ENCODE measurements around the gene ZBTB24. TPM values are rescaled to one million over a fixed set of nuclear protein-coding genes. Genes with fewer than 3 reads are reported as not detected.
A peak's percentile ranks its signal among the peaks of the same experiment; 100 is the strongest.

The ZBTB24 gene
- total and polyA plus RNA-seq, 4 donors, result 1.2 to 3.9 (median 2.2) TPM

DNA sequence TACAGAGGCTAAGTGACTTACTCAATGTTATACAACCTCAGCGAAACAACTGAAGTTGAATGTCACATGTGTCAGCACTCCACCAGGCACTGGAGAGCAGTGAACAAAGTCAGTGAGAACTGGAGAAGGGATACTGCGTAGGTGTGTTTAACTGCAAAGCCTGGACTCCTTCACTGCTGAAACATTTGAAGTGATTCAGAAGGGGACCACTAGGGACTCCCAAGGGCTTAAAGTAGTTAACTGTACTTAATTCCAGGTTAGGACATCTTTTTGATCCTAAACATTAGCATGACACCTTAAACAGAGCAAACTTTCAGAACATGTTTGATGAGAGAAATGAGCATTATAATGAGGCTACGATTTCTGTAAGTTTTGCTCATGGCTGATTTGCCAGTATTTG is 45.0 kb upstream of the ZBTB24 start:
- Histone ChIP-seq H3K9me3 (ENCODE audit: control insufficient read depth in 4 of 4, low read length in 3 of 4) (no peaks in the 10 kb centered on the region), H3K9ac (ENCODE audit: low read depth in 1 of 2, low read length in 2 of 2) (no peak overlapping the region), H3K27me3 (ENCODE audit: control insufficient read depth in 4 of 4, insufficient read depth in 4 of 4, low read length in 3 of 4) (no peaks in the 10 kb centered on the region), H3K4me3 (ENCODE audit: low read depth in 1 of 3, low read length in 3 of 3) (no peak overlapping the region), H3K27ac (ENCODE audit: low read depth in 1 of 2, low read length in 2 of 2) (no peak overlapping the region), H3K4me1 (ENCODE audit: control insufficient read depth in 4 of 4, insufficient read depth in 4 of 4, low read length in 3 of 4) (no peaks in the 10 kb centered on the region), H3K36me3 (ENCODE audit: control insufficient read depth in 4 of 4, insufficient read depth in 3 of 4, low read depth in 1 of 4, low read length in 3 of 4) (no peaks in the 10 kb centered on the region)
- TF ChIP-seq RXRA (IDR thresholded peaks at IDR 0.05), result no peak
- no peak for TF ChIP-seq TAF1 (conservative IDR thresholded peaks at IDR 0.05)
- TF ChIP-seq, protein P1, sequence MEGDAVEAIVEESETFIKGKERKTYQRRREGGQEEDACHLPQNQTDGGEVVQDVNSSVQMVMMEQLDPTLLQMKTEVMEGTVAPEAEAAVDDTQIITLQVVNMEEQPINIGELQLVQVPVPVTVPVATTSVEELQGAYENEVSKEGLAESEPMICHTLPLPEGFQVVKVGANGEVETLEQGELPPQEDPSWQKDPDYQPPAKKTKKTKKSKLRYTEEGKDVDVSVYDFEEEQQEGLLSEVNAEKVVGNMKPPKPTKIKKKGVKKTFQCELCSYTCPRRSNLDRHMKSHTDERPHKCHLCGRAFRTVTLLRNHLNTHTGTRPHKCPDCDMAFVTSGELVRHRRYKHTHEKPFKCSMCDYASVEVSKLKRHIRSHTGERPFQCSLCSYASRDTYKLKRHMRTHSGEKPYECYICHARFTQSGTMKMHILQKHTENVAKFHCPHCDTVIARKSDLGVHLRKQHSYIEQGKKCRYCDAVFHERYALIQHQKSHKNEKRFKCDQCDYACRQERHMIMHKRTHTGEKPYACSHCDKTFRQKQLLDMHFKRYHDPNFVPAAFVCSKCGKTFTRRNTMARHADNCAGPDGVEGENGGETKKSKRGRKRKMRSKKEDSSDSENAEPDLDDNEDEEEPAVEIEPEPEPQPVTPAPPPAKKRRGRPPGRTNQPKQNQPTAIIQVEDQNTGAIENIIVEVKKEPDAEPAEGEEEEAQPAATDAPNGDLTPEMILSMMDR (IDR thresholded peaks at IDR 0.05; ENCODE audit: low read depth, low read length, missing input control), result no peak
- TF ChIP-seq FOXA2 (IDR thresholded peaks at IDR 0.05), result no peak
- TF ChIP-seq EGR1 (IDR thresholded peaks at IDR 0.05; ENCODE audit: low read depth in 2 of 2), result no peak
- TF ChIP-seq SP1 (IDR thresholded peaks at IDR 0.05), result no peak
- no peak for TF ChIP-seq HNF4A (conservative IDR thresholded peaks at IDR 0.05)
- TF ChIP-seq HNF4G (IDR thresholded peaks at IDR 0.05), result no peak
- no peak for DNase-seq (ENCODE audit: low spot score)
- 92% methylated on average over 3 of the region's 3 CpGs for WGBS

DNA sequence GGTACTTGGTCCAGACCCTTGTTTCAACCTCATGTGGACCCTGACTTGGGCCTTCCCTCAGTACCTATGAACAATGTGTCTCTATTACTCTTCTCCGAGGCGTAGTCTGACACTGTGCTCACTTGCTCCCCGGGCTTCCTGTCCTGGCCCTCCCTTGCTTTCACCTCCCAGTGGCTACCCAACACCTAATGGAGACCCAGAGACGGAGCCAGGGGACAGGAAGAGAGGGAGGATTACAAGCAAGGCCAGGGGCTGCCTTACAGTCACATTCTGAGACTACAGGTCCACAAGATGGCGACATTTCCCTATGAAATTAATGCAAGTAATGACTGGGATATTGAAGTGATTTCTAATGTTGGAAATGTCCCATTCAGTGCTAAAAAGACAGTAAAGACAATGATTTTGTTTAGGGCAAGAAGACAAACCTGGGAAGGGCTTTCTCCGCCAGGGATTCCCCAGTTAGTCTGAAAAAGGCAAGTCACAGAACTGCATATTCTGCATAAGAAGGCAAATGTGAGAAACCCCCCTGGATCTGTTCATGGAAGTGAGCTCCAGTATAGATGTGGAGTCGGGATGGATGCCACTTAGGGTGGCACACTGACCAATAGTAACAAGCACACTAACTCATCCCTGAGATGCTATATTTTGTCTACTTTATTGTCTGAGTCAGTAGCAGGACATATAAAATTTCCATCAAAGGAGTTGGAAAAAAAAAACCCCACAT is 44.0 kb upstream of the ZBTB24 start:
- no peaks in the 10 kb centered on the region for H3K27me3 ChIP-seq (ENCODE audit: control insufficient read depth in 4 of 4, insufficient read depth in 4 of 4, low read length in 3 of 4)
- no peak overlapping the region for H3K9ac ChIP-seq (ENCODE audit: low read depth in 1 of 2, low read length in 2 of 2)
- H3K9me3 ChIP-seq (ENCODE audit: control insufficient read depth in 4 of 4, low read length in 3 of 4), result no peaks in the 10 kb centered on the region
- H3K4me3 ChIP-seq (ENCODE audit: low read depth in 1 of 3, low read length in 3 of 3), result no peak overlapping the region
- peak; percentile 35 for DNase-seq (ENCODE audit: low spot score)
- WGBS, result 65% methylated on average over 7 of the region's 7 CpGs
- H3K4me1 ChIP-seq (ENCODE audit: control insufficient read depth in 4 of 4, insufficient read depth in 4 of 4, low read length in 3 of 4), result no peaks in the 10 kb centered on the region
- TF ChIP-seq, protein P1 (IDR thresholded peaks at IDR 0.05; ENCODE audit: low read depth, low read length, missing input control), result peak; percentile 54
- TF ChIP-seq JUND (IDR thresholded peaks at IDR 0.05) (no peak), RAD21 (IDR thresholded peaks at IDR 0.05) (peak; percentile 82 to 89), GABPA (IDR thresholded peaks at IDR 0.05 in 1 of 2, conservative IDR thresholded peaks at IDR 0.05 in 1 of 2) (no peak), HNF4G (IDR thresholded peaks at IDR 0.05) (no peak)
- TF ChIP-seq, protein P2, sequence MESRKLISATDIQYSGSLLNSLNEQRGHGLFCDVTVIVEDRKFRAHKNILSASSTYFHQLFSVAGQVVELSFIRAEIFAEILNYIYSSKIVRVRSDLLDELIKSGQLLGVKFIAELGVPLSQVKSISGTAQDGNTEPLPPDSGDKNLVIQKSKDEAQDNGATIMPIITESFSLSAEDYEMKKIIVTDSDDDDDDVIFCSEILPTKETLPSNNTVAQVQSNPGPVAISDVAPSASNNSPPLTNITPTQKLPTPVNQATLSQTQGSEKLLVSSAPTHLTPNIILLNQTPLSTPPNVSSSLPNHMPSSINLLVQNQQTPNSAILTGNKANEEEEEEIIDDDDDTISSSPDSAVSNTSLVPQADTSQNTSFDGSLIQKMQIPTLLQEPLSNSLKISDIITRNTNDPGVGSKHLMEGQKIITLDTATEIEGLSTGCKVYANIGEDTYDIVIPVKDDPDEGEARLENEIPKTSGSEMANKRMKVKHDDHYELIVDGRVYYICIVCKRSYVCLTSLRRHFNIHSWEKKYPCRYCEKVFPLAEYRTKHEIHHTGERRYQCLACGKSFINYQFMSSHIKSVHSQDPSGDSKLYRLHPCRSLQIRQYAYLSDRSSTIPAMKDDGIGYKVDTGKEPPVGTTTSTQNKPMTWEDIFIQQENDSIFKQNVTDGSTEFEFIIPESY (IDR thresholded peaks at IDR 0.05), result no peak
- TF ChIP-seq, protein P3, sequence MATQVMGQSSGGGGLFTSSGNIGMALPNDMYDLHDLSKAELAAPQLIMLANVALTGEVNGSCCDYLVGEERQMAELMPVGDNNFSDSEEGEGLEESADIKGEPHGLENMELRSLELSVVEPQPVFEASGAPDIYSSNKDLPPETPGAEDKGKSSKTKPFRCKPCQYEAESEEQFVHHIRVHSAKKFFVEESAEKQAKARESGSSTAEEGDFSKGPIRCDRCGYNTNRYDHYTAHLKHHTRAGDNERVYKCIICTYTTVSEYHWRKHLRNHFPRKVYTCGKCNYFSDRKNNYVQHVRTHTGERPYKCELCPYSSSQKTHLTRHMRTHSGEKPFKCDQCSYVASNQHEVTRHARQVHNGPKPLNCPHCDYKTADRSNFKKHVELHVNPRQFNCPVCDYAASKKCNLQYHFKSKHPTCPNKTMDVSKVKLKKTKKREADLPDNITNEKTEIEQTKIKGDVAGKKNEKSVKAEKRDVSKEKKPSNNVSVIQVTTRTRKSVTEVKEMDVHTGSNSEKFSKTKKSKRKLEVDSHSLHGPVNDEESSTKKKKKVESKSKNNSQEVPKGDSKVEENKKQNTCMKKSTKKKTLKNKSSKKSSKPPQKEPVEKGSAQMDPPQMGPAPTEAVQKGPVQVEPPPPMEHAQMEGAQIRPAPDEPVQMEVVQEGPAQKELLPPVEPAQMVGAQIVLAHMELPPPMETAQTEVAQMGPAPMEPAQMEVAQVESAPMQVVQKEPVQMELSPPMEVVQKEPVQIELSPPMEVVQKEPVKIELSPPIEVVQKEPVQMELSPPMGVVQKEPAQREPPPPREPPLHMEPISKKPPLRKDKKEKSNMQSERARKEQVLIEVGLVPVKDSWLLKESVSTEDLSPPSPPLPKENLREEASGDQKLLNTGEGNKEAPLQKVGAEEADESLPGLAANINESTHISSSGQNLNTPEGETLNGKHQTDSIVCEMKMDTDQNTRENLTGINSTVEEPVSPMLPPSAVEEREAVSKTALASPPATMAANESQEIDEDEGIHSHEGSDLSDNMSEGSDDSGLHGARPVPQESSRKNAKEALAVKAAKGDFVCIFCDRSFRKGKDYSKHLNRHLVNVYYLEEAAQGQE (IDR thresholded peaks at IDR 0.05), result no peak
- no peaks in the 10 kb centered on the region for H3K36me3 ChIP-seq (ENCODE audit: control insufficient read depth in 4 of 4, insufficient read depth in 3 of 4, low read depth in 1 of 4, low read length in 3 of 4)
- H3K27ac ChIP-seq (ENCODE audit: low read depth in 1 of 2, low read length in 2 of 2), result no peak overlapping the region
